Upper lobe of left lung (tissue), 4 donors: ENCODE results near the gene LRRC14B.

Experiments
- POLR2A ChIP-seq, 4 donors: fragments of 450-650 bp; IDR thresholded peaks; one replicate each; pipeline ENCODE4 v1.5.1; 2016 to 2017; ENCODE audit warnings: antibody characterized with exemption in 4 of 4, mild to moderate bottlenecking in 2 of 4
- POLR2AphosphoS5 ChIP-seq, 2 donors: sonication (generic); formaldehyde crosslinking; IDR thresholded peaks; one replicate each; pipeline ENCODE4 v1.5.1; 2017; ENCODE audit warnings: antibody characterized with exemption in 2 of 2
- TF ChIP-seq, protein P1 (sequence below), 6 experiments: fragments of 450-650 bp in 4 of 6; fragments of 200-600 bp in 2 of 6; sonication (generic) in 2 of 6; IDR thresholded peaks; one replicate each; pipeline ENCODE4 v1.5.1; 2016 to 2019; ENCODE audit warnings: antibody characterized with exemption in 6 of 6

DNA sequence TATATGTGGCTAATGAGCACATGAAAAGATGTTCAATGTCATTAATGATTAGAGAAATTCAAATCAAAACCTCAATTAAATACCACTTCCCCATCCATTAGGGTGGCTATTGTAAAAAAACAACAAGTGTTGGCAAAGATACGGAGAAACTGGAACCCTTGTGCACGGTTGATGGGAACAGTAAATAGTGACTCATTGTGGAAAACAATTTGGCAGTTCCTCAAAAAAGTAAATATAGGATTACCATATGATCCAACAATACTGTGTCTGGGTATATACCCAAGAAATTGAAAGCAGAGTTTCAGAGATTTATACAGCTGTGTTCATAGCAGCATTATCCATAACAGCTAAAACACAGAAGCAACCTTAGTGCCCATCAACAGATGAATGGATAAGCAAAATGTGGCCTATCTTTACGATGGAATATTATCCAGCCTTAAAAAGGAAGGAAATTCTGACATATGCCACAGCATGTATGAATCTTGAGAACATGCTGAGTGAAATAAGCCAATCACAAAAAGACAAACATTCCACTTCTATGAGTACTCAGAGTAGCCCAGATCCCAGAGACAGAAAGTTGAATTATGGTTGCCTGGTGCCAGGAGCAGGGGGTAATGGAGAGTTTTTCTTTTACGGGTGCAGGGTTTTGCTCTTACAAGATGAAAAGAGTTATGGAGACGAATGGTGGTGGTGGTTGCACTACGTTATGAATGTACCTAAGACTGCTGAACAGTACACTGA, 41.4 kb upstream of the LRRC14B start:
- no peak for TF ChIP-seq POLR2AphosphoS5 (IDR thresholded peaks at IDR 0.05)
- TF ChIP-seq, protein P1, sequence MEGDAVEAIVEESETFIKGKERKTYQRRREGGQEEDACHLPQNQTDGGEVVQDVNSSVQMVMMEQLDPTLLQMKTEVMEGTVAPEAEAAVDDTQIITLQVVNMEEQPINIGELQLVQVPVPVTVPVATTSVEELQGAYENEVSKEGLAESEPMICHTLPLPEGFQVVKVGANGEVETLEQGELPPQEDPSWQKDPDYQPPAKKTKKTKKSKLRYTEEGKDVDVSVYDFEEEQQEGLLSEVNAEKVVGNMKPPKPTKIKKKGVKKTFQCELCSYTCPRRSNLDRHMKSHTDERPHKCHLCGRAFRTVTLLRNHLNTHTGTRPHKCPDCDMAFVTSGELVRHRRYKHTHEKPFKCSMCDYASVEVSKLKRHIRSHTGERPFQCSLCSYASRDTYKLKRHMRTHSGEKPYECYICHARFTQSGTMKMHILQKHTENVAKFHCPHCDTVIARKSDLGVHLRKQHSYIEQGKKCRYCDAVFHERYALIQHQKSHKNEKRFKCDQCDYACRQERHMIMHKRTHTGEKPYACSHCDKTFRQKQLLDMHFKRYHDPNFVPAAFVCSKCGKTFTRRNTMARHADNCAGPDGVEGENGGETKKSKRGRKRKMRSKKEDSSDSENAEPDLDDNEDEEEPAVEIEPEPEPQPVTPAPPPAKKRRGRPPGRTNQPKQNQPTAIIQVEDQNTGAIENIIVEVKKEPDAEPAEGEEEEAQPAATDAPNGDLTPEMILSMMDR (IDR thresholded peaks at IDR 0.05) = no peak
- TF ChIP-seq POLR2A (IDR thresholded peaks at IDR 0.05) = no peak
